ENCODE data around the gene DLX1. TPM values are rescaled to one million over a fixed set of nuclear protein-coding genes. Genes with fewer than 3 reads are reported as not detected.

Gene DLX1
- polyA plus RNA-seq, 1 donor from 2014 or later, result not detected

GRCh38 chr2:172095905-172096625 lies 10.8 kb downstream of the DLX1 start:
- peaks cover 66% of the 10 kb centered on the region for H3K27me3 Mint-ChIP-seq
- peaks cover 10 to 25% (median 24%) of the 10 kb centered on the region in 3 donors for H3K4me1 Mint-ChIP-seq
- H3K36me3 Mint-ChIP-seq, result no peaks in the 10 kb centered on the region
- peaks cover 2 to 12% (median 4%) of the 10 kb centered on the region in 3 donors for H3K9me3 Mint-ChIP-seq
- H3K27ac Mint-ChIP-seq, result peak overlapping the region in 2 of 3 donors; percentile 84 to 94
- H3K4me3 Mint-ChIP-seq, result peak overlapping the region; percentile 51 to 96 (median 78)

GRCh38 chr2:172096626-172097547 lies 11.6 kb downstream of the DLX1 start:
- H3K4me3 Mint-ChIP-seq, result peak overlapping the region; percentile 25 to 81 (median 72)
- peaks cover 14 to 27% (median 25%) of the 10 kb centered on the region in 3 donors for H3K4me1 Mint-ChIP-seq
- peaks cover 67% of the 10 kb centered on the region for H3K27me3 Mint-ChIP-seq
- peak overlapping the region; percentile 76 to 94 (median 84) for H3K27ac Mint-ChIP-seq
- peaks cover 2 to 12% (median 4%) of the 10 kb centered on the region in 3 donors for H3K9me3 Mint-ChIP-seq
- H3K36me3 Mint-ChIP-seq, result no peaks in the 10 kb centered on the region

GRCh38 chr2:172097557-172098131 lies 12.3 kb downstream of the DLX1 start:
- Mint-ChIP-seq H3K36me3 (no peaks in the 10 kb centered on the region), H3K4me1 (peaks cover 16 to 30% (median 28%) of the 10 kb centered on the region in 3 donors), H3K4me3 (peak overlapping the region in 3 of 4 donors; percentile 32 to 67 (median 32)), H3K27me3 (peaks cover 63% of the 10 kb centered on the region), H3K9me3 (peaks cover 2 to 12% (median 4%) of the 10 kb centered on the region in 3 donors), H3K27ac (peak overlapping the region in 1 of 3 donors; percentile 84)

- H3K36me3 Mint-ChIP-seq, result no peaks in the 10 kb centered on the region
These were observed 13.0 kb downstream of the DLX1 start for GRCh38 chr2:172098287-172098649.

GRCh38 chr2:172098650-172099471 lies 13.6 kb downstream of the DLX1 start:
- Mint-ChIP-seq H3K4me3 (peak overlapping the region; percentile 54 to 72 (median 59)), H3K27me3 (peaks cover 62% of the 10 kb centered on the region), H3K36me3 (no peaks in the 10 kb centered on the region), H3K9me3 (peaks cover under 1 to 7% (median 1%) of the 10 kb centered on the region in 3 donors), H3K27ac (peak overlapping the region; percentile 69 to 84 (median 73)), H3K4me1 (peaks cover 21 to 37% (median 35%) of the 10 kb centered on the region in 3 donors)

More at GRCh38 chr2:172098287-172098649, 13.0 kb downstream of the DLX1 start:
- H3K27me3 Mint-ChIP-seq, result peaks cover 62% of the 10 kb centered on the region
- H3K4me1 Mint-ChIP-seq, result peaks cover 20 to 34% (median 32%) of the 10 kb centered on the region in 3 donors
- peak overlapping the region; percentile 69 to 84 (median 73) for H3K27ac Mint-ChIP-seq
- H3K9me3 Mint-ChIP-seq, result peaks cover 2 to 10% (median 4%) of the 10 kb centered on the region in 3 donors
- H3K4me3 Mint-ChIP-seq, result peak overlapping the region; percentile 54 to 72 (median 59)

- peaks cover 0 to 8% (median 4%) of the 10 kb centered on the region in 3 donors for H3K9me3 Mint-ChIP-seq
- H3K27ac Mint-ChIP-seq, result peak overlapping the region in 1 of 3 donors; percentile 16
- peak overlapping the region in 2 of 4 donors; percentile 47 to 68 for H3K4me3 Mint-ChIP-seq
- peaks cover 64% of the 10 kb centered on the region for H3K27me3 Mint-ChIP-seq
- H3K4me1 Mint-ChIP-seq, result peaks cover 19 to 37% (median 35%) of the 10 kb centered on the region in 3 donors
- H3K36me3 Mint-ChIP-seq, result no peaks in the 10 kb centered on the region
These were observed 14.3 kb downstream of the DLX1 start for GRCh38 chr2:172099472-172100079.

- peak overlapping the region; percentile 91 to 93 (median 92) for H3K27ac Mint-ChIP-seq
These were observed 15.0 kb downstream of the DLX1 start for GRCh38 chr2:172100080-172100934.

GRCh38 chr2:172100935-172101820 lies 15.9 kb downstream of the DLX1 start:
- H3K27ac Mint-ChIP-seq, result peak overlapping the region; percentile 91 to 93 (median 92)
- peaks cover 63% of the 10 kb centered on the region for H3K27me3 Mint-ChIP-seq
- H3K9me3 Mint-ChIP-seq, result peaks cover 0 to 9% (median 4%) of the 10 kb centered on the region in 3 donors
- peak overlapping the region; percentile 76 to 97 (median 90) for H3K4me3 Mint-ChIP-seq
- H3K4me1 Mint-ChIP-seq, result peaks cover 19 to 37% (median 28%) of the 10 kb centered on the region in 3 donors
- no peaks in the 10 kb centered on the region for H3K36me3 Mint-ChIP-seq

More at GRCh38 chr2:172100080-172100934, 15.0 kb downstream of the DLX1 start:
- Mint-ChIP-seq H3K36me3 (no peaks in the 10 kb centered on the region), H3K27me3 (peaks cover 62% of the 10 kb centered on the region), H3K4me1 (peaks cover 19 to 35% (median 35%) of the 10 kb centered on the region in 3 donors), H3K4me3 (peak overlapping the region; percentile 54 to 97 (median 74)), H3K9me3 (peaks cover 0 to 9% (median 4%) of the 10 kb centered on the region in 3 donors)

- Mint-ChIP-seq H3K27ac (peak overlapping the region; percentile 91 to 92 (median 91)), H3K4me3 (peak overlapping the region; percentile 76 to 97 (median 90)), H3K27me3 (peaks cover 65% of the 10 kb centered on the region), H3K9me3 (peaks cover 0 to 12% (median 4%) of the 10 kb centered on the region in 3 donors), H3K36me3 (no peaks in the 10 kb centered on the region), H3K4me1 (peaks cover 16 to 32% (median 24%) of the 10 kb centered on the region in 3 donors)
These were observed 16.6 kb downstream of the DLX1 start for GRCh38 chr2:172101821-172102390.

- peak within 1 kb of the TSS; percentile 76 to 97 (median 90) for H3K4me3 Mint-ChIP-seq
- H3K4me1 Mint-ChIP-seq, result peaks cover 16 to 32% (median 22%) of the 10 kb centered on the region in 3 donors
- peaks cover under 1% of the 10 kb centered on the region for H3K36me3 Mint-ChIP-seq
- H3K27ac Mint-ChIP-seq, result peak within 1 kb of the TSS; percentile 91 to 92 (median 92)
- peaks cover 60% of the 10 kb centered on the region for H3K27me3 Mint-ChIP-seq
- H3K9me3 Mint-ChIP-seq, result peaks cover 0 to 12% (median 4%) of the 10 kb centered on the region in 3 donors
These were observed 17.4 kb downstream of the DLX1 start, which contains the start of gene DLX2 for GRCh38 chr2:172102391-172103359. TSS of gene DLX2 (minus strand) at chr2:172102900. CDS start at chr2:172102538, 362 bp downstream.
